GM12864 (cell line): Measurements from ENCODE around the gene CDC42EP2.
"Not testable (repeated sequence)": the region's sequence is repeated elsewhere in the genome, so short reads cannot be mapped to it uniquely, and the experiment has no call there.

Source experiments
- DNase-seq: peaks from one replicate; pipeline ENCODE4 v3.0.0-alpha.2; 2011; ENCODE audit warnings: low read depth
- H3K4me3 ChIP-seq: 2 replicates; pipeline ENCODE4 v1.5.1; 2011; ENCODE audit warnings: mild to moderate bottlenecking, low read depth, low read length, control low read depth
- TF ChIP-seq, protein P1 (sequence below): IDR thresholded peaks from 2 replicates; pipeline ENCODE4 v1.5.1; 2011; ENCODE audit warnings: low read depth, mild to moderate bottlenecking, moderate library complexity, low read length, control low read depth, inconsistent platforms; ENCODE audit errors: missing control alignments

CDC42EP2 gene

DNA sequence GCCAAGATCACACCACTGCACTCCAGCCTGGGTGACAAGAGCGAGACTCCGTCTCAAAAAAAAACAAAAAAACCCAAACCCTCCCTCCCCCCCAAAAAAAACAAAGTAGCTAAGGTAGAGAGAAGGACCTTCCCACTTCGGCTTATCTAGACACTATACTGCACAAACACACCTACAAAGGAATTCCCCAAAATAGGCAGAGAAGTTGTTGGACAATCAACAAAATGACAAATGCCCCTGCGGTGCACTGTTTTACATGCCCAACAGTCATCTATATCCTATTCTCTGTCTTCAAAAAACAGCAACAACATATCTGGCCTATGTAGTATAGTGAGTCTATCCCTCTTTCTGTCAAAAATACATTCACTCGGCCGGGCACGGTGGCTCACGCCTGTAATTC, 12.4 kb downstream of the CDC42EP2 start:
- TF ChIP-seq, protein P1, sequence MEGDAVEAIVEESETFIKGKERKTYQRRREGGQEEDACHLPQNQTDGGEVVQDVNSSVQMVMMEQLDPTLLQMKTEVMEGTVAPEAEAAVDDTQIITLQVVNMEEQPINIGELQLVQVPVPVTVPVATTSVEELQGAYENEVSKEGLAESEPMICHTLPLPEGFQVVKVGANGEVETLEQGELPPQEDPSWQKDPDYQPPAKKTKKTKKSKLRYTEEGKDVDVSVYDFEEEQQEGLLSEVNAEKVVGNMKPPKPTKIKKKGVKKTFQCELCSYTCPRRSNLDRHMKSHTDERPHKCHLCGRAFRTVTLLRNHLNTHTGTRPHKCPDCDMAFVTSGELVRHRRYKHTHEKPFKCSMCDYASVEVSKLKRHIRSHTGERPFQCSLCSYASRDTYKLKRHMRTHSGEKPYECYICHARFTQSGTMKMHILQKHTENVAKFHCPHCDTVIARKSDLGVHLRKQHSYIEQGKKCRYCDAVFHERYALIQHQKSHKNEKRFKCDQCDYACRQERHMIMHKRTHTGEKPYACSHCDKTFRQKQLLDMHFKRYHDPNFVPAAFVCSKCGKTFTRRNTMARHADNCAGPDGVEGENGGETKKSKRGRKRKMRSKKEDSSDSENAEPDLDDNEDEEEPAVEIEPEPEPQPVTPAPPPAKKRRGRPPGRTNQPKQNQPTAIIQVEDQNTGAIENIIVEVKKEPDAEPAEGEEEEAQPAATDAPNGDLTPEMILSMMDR: no peak
- DNase-seq: no peak
- no peak overlapping the region for H3K4me3 ChIP-seq

DNA sequence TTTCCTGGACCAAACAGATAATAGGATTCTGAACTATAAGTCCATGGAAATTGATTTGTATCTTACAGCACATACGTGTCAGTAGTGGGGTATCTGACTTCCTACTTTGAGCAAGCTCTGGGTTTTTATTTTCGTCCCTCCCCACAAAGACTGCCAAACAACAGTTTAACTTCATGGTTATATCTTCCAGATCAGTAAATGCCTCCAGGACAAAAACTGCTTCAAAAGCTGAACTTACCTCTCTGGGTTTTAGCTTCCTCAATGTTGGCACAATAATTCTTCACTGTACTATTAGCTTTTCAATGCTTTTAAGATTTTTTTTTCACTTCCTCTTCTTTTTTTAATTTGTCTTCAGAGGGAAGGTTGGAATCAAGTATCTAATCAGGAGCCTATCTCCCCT, 14.8 kb downstream of the CDC42EP2 start:
- H3K4me3 ChIP-seq: no peak overlapping the region
- TF ChIP-seq, protein P1: no peak

DNA sequence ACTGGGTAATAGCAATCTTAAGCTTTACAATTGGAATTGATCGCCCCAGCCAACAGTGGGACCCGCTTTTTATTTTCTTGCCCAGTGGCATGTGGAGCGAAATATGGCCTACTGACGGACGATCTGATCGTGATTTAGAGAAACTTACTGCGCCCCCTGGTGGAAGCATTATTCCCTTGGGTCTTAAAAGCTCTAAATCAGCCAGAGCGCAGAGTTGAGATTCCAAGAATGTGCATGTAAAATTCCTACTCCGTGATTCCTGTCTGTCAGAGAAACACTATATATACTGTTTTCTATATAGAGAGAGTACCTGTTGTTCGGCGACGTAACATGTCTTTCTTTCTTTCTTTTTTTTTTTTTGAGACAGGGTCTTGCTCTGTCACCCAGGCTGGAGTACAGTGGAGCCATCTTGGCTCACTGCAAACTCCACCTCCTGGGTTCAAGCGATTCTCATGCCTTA, 15.3 kb downstream of the CDC42EP2 start:
- no peak overlapping the region for H3K4me3 ChIP-seq
- TF ChIP-seq, protein P1: peak; percentile 81

More for the DNA sequence above, 14.8 kb downstream of the CDC42EP2 start:
- DNase-seq: no peak

DNA sequence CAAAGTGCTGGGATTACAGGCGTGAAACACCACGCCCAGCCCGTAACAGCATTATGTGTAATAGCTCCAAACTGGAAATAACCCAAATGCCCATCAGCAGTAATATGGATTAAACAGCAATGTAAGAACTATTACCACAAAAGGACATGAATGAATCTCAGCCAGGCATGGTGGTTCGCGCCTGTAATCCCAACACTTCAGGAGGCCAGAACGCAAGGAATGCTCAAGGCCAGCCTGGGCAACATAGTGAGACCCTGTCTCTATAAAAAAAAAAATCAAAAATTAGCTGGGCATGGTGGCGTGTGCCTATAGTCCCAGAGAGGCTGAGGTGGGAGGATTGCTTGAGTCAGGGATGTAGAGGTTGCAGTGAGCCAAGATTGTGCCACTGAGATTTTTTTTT, 15.9 kb downstream of the CDC42EP2 start:
- H3K4me3 ChIP-seq: no peak overlapping the region
- TF ChIP-seq, protein P1: no peak
- no peak for DNase-seq

More for the DNA sequence above, 15.3 kb downstream of the CDC42EP2 start:
- peak; percentile 77 for DNase-seq

DNA sequence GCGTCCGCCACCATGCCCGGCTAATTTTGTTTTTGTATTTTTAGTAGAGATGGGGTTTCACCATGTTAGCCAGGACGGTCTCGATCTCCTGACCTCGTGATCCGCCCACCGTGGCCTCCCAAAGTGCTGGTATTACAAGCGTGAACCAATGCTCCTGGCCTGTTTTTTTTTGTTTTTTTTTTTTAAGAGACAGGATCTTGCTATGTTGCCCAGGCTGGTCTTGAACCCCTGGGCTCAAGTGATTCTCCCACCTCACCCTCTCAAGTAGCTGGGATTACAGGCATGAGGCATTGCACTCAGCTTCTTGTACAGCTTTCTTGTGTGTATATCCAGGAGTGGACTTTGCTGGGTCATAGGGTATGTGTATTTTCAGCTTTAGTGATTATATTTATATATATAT, 17.9 kb downstream of the CDC42EP2 start:
- not testable (repeated sequence) for H3K4me3 ChIP-seq, DNase-seq

DNA sequence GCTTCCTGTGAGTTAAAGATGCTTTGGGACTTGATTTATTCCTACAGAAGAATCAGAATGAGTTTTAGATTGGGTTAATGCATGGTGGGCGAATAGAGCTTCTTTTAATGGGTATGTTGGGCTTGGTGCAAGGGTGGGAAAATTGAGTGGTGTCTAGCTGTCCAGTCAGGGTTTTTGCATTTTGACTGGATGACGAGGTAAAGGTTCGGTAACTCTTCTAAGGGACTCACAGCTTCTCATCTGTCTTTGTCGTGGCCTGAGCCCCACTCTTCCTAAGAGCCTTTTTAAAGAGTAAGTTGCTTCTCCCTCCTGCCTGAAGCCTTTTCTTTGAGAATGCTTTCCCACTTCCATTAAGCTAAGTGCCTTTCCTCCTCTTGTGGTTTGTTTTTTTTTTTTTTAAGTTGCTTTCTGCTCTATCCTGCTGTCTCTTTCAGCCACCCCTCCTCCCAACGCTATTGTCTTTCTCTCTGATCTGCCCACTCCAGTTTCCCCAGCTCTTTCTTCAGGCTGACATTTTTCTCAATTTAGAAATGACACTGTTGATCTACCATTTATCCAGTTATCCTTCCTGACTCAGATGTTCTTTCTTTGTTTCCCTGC, 20.1 kb downstream of the CDC42EP2 start:
- no peak for DNase-seq
- peak overlapping the region; percentile 94 for H3K4me3 ChIP-seq
- TF ChIP-seq, protein P1: no peak

DNA sequence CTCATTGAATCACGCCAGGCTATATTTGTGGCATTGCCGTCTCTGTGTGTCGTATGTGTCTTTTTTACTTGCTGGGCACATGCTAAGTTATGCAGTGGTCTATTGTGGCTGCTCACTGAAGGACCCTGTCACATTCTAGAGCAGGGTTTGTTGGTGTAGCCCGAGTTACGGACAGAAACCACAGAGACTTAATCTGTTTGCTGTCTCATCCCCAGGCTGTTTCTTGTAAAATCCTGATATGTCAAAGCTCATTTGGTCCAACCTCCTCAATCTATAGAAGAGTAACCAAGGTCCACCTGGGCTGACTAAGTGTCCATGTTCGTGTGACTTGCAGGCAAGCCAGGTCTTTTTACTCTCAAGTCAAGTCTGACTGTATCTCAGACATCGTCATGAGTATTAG, 24.0 kb downstream of the CDC42EP2 start:
- TF ChIP-seq, protein P1: no peak
- DNase-seq: no peak
- H3K4me3 ChIP-seq: no peak overlapping the region
